AG20443 (cell line): ENCODE measurements around the gene TRABD.

Source experiments
- DNase-seq: peaks from one replicate; pipeline ENCODE4 v3.0.0; 2012; ENCODE audit warnings: low spot score, mixed read lengths

Gene TRABD

GRCh38 chr22:50189184-50189848 lies 3.6 kb downstream of the TRABD start:
- DNase-seq, result no peak

- peak; percentile 34 for DNase-seq
Observed at GRCh38 chr22:50189849-50190181, 4.1 kb downstream of the TRABD start.

GRCh38 chr22:50190182-50190940 lies 4.6 kb downstream of the TRABD start:
- peak; percentile 83 for DNase-seq

GRCh38 chr22:50190941-50191741 lies 5.4 kb downstream of the TRABD start:
- DNase-seq, result no peak

GRCh38 chr22:50192436-50193204 lies 6.9 kb downstream of the TRABD start:
- DNase-seq, result no peak

- no peak for DNase-seq
Observed at GRCh38 chr22:50193621-50194020, 7.9 kb downstream of the TRABD start.

- DNase-seq, result no peak
Observed at GRCh38 chr22:50194037-50194805, 8.5 kb downstream of the TRABD start.

- DNase-seq, result no peak
Observed at GRCh38 chr22:50196256-50196655, 10.5 kb downstream of the TRABD start.

- no peak for DNase-seq
Observed at GRCh38 chr22:50197000-50197800, 11.5 kb downstream of the TRABD start.

GRCh38 chr22:50197856-50198623 lies 12.3 kb downstream of the TRABD start:
- DNase-seq, result no peak

GRCh38 chr22:50198624-50199017 lies 12.9 kb downstream of the TRABD start:
- DNase-seq, result no peak

- no peak for DNase-seq
Observed at GRCh38 chr22:50199251-50199721, 13.6 kb downstream of the TRABD start.

- DNase-seq, result peak; percentile 45
Observed at GRCh38 chr22:50199829-50200460, 14.2 kb downstream of the TRABD start.

GRCh38 chr22:50200461-50201190 lies 14.9 kb downstream of the TRABD start, which contains the start of gene SELENOO:
Gene SELENOO, plus strand, starts transcription at chr22:50201011. Its CDS starts 26 bp downstream, at chr22:50201037.
- DNase-seq, result peak; percentile 99

GRCh38 chr22:50201191-50202129 lies 15.7 kb downstream of the TRABD start:
- peak; percentile 66 for DNase-seq

- DNase-seq, result no peak
Observed at GRCh38 chr22:50202130-50202666, 16.5 kb downstream of the TRABD start.

GRCh38 chr22:50203288-50203687 lies 17.6 kb downstream of the TRABD start:
- no peak for DNase-seq
